Measurements from ENCODE around the gene KLHDC7A. TPM values are rescaled to one million over a fixed set of nuclear protein-coding genes. Genes with fewer than 3 reads are reported as not detected.

KLHDC7A gene
- polyA plus RNA-seq, 2 of the 4 experiments (the other 2 are of a cell fraction), result 0.74 to 2.3 TPM

DNA sequence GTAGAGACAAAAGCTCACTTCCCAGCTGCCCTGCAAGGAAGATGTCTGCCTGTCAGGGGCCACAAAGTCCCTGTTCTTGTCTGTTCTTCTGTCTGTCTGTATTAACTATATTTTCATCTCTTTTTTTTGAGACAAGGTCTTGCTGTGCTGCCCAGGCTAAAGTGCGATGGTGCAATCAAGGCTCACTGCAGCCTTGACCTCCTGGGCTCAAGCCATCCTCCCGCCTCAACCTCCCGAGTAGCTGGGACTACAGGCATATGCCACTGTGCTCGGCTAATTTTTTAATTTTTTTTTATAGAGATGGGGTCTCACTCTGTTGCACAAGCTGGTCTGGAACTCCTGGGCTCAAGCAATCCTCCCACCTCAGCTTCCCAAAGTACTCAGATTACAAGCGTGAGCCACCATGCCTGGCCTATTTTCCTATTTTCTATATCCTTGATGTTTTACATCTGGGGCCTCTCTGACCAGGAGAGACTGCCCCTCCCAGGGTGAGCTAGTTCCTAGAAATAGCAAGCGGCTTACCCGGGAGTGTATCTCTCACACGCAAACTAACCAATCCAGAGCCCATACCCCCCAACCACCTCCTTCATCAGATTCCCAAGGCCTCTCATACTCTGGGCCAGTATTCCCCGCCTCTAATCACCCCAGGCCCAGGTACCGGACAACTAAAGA is 5.4 kb upstream of the KLHDC7A start:
- TF ChIP-seq TFCP2L1 (CRISPR knock-in tag; IDR thresholded peaks at IDR 0.05), result no peak
- Histone ChIP-seq H3K4me3 (no peak overlapping the region), H3K4me2 (no peak overlapping the region), H3K9me3 (no peaks in the 10 kb centered on the region), H3K27ac (no peak overlapping the region), H3K4me1 (peaks cover 10% of the 10 kb centered on the region)
- ATAC-seq (no peak), DNase-seq (ENCODE audit: low read depth in 1 of 2, low spot score in 1 of 2) (no peak), FAIRE-seq (no peak)
- 81% methylated on average over 10 of the region's 10 CpGs for WGBS (ENCODE audit: missing lambda C conversion rate)
- POLR2A ChIA-PET, result no interaction called here
- CTCF ChIA-PET, result interaction anchor here (1.0 kb wide), 1 partner anchor 163 kb away, joined by 3 read pairs; no protein-coding TSS in a partner anchor

GRCh38 chr1:18479454-18479853 is 1.3 kb upstream of the KLHDC7A start:
- no peak for DNase-seq (ENCODE audit: low read depth in 1 of 2, low spot score in 1 of 2)
- TF ChIP-seq MYC (IDR thresholded peaks at IDR 0.05; ENCODE audit: borderline replicate concordance, low read length) (no peak), CBX2 (IDR thresholded peaks at IDR 0.05; ENCODE audit: borderline replicate concordance, low read depth) (no peak), RCOR1 (IDR thresholded peaks at IDR 0.05; ENCODE audit: low read depth, low read length) (no peak), MAZ (IDR thresholded peaks at IDR 0.05; ENCODE audit: borderline replicate concordance, low read depth, low read length) (no peak), NFE2L2 (conservative IDR thresholded peaks at IDR 0.05; ENCODE audit: low read length) (no peak), NPAS2 (CRISPR knock-in tag; IDR thresholded peaks at IDR 0.05; ENCODE audit: borderline replicate concordance) (no peak), RNF2 (IDR thresholded peaks at IDR 0.05; ENCODE audit: borderline replicate concordance, low read depth) (no peak), TP53 (CRISPR knock-in tag; IDR thresholded peaks at IDR 0.05) (no peak), NR3C1 (IDR thresholded peaks at IDR 0.05) (no peak), CEBPB (IDR thresholded peaks at IDR 0.05) (no peak), JUNB (IDR thresholded peaks at IDR 0.05) (no peak), E2F6 (IDR thresholded peaks at IDR 0.05; ENCODE audit: borderline replicate concordance, low read depth) (no peak), HOXB13 (CRISPR knock-in tag; IDR thresholded peaks at IDR 0.05; ENCODE audit: low read depth) (no peak)
- TF ChIP-seq, protein P1, sequence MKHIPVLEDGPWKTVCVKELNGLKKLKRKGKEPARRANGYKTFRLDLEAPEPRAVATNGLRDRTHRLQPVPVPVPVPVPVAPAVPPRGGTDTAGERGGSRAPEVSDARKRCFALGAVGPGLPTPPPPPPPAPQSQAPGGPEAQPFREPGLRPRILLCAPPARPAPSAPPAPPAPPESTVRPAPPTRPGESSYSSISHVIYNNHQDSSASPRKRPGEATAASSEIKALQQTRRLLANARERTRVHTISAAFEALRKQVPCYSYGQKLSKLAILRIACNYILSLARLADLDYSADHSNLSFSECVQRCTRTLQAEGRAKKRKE (CRISPR knock-in tag; IDR thresholded peaks at IDR 0.05; ENCODE audit: low read depth), result no peak
- TF ChIP-seq, protein P2, sequence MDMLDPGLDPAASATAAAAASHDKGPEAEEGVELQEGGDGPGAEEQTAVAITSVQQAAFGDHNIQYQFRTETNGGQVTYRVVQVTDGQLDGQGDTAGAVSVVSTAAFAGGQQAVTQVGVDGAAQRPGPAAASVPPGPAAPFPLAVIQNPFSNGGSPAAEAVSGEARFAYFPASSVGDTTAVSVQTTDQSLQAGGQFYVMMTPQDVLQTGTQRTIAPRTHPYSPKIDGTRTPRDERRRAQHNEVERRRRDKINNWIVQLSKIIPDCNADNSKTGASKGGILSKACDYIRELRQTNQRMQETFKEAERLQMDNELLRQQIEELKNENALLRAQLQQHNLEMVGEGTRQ (IDR thresholded peaks at IDR 0.05), result no peak
- TF ChIP-seq, protein P3, sequence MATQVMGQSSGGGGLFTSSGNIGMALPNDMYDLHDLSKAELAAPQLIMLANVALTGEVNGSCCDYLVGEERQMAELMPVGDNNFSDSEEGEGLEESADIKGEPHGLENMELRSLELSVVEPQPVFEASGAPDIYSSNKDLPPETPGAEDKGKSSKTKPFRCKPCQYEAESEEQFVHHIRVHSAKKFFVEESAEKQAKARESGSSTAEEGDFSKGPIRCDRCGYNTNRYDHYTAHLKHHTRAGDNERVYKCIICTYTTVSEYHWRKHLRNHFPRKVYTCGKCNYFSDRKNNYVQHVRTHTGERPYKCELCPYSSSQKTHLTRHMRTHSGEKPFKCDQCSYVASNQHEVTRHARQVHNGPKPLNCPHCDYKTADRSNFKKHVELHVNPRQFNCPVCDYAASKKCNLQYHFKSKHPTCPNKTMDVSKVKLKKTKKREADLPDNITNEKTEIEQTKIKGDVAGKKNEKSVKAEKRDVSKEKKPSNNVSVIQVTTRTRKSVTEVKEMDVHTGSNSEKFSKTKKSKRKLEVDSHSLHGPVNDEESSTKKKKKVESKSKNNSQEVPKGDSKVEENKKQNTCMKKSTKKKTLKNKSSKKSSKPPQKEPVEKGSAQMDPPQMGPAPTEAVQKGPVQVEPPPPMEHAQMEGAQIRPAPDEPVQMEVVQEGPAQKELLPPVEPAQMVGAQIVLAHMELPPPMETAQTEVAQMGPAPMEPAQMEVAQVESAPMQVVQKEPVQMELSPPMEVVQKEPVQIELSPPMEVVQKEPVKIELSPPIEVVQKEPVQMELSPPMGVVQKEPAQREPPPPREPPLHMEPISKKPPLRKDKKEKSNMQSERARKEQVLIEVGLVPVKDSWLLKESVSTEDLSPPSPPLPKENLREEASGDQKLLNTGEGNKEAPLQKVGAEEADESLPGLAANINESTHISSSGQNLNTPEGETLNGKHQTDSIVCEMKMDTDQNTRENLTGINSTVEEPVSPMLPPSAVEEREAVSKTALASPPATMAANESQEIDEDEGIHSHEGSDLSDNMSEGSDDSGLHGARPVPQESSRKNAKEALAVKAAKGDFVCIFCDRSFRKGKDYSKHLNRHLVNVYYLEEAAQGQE (IDR thresholded peaks at IDR 0.05), result no peak
- Histone ChIP-seq H3K4me1 (peaks cover 22% of the 10 kb centered on the region), H3K27ac (peak overlapping the region; percentile 89 to 97; a peak in 4 of 6 replicates), H3K9me3 (no peaks in the 10 kb centered on the region), H3K4me2 (no peak overlapping the region), H3K4me3 (no peak overlapping the region)
- FAIRE-seq, result no peak
- CTCF ChIA-PET, result no interaction called here
- POLR2A ChIA-PET, result no interaction called here
- no peak for ATAC-seq
- WGBS (ENCODE audit: missing lambda C conversion rate), result 87% methylated on average over 7 of the region's 8 CpGs
